ENCODE results near the gene IL4I1. TPM values are rescaled to one million over a fixed set of nuclear protein-coding genes. Genes with fewer than 3 reads are reported as not detected.

IL4I1 gene
- total RNA-seq, 3 donors from 2014 or later = 1.2 to 1.7 (median 1.6) TPM

GRCh38 chr19:49863935-49864320, 32.8 kb downstream of the IL4I1 start:
- no peak for ATAC-seq
- peak in 2 of 3 donors; percentile 7 to 52 for DNase-seq
- intact Hi-C loops (cut with DNase I, micrococcal nuclease) = no loop called here
- Histone ChIP-seq H3K4me1 (ENCODE audit: low read depth) (peaks cover 25% of the 10 kb centered on the region), H3K36me3 (ENCODE audit: low read depth) (peaks cover 9% of the 10 kb centered on the region), H3K9me3 (no peaks in the 10 kb centered on the region), H3K4me3 (no peak overlapping the region)
- TF ChIP-seq CTCF (IDR thresholded peaks at IDR 0.05) = no peak

GRCh38 chr19:49863254-49863934, 33.3 kb downstream of the IL4I1 start:
- intact Hi-C loops (cut with DNase I, micrococcal nuclease) = no loop called here
- no peak overlapping the region for H3K4me3 ChIP-seq

GRCh38 chr19:49862391-49863253, 34.1 kb downstream of the IL4I1 start:
- peaks cover 18% of the 10 kb centered on the region for H3K4me1 ChIP-seq (ENCODE audit: low read depth)
- no peaks in the 10 kb centered on the region for H3K9me3 ChIP-seq
- intact Hi-C loops (cut with DNase I, micrococcal nuclease) = no loop called here
- no peak for ATAC-seq
- peaks cover 9% of the 10 kb centered on the region for H3K36me3 ChIP-seq (ENCODE audit: low read depth)
- DNase-seq = peak in 2 of 3 donors; percentile 43 to 62
- TF ChIP-seq CTCF (IDR thresholded peaks at IDR 0.05) = no peak
- no peak overlapping the region for H3K4me3 ChIP-seq

More at GRCh38 chr19:49863254-49863934, 33.3 kb downstream of the IL4I1 start:
- DNase-seq (peak in 1 of 3 donors; percentile 30), ATAC-seq (no peak)
- Histone ChIP-seq H3K4me1 (ENCODE audit: low read depth) (peaks cover 20% of the 10 kb centered on the region), H3K36me3 (ENCODE audit: low read depth) (peaks cover 9% of the 10 kb centered on the region), H3K9me3 (no peaks in the 10 kb centered on the region)
- TF ChIP-seq CTCF (IDR thresholded peaks at IDR 0.05) = no peak

GRCh38 chr19:49861541-49862378, 34.9 kb downstream of the IL4I1 start:
- ATAC-seq (no peak), DNase-seq (peak in 1 of 3 donors; percentile 44)
- TF ChIP-seq CTCF (IDR thresholded peaks at IDR 0.05) = no peak
- Histone ChIP-seq H3K36me3 (ENCODE audit: low read depth) (peaks cover 9% of the 10 kb centered on the region), H3K4me3 (no peak overlapping the region), H3K9me3 (no peaks in the 10 kb centered on the region), H3K4me1 (ENCODE audit: low read depth) (peaks cover 17% of the 10 kb centered on the region)
- intact Hi-C loops (cut with DNase I, micrococcal nuclease) = no loop called here

- no peak for TF ChIP-seq CTCF (IDR thresholded peaks at IDR 0.05)
- ATAC-seq (peak; percentile 57), DNase-seq (peak; percentile 69 to 74 (median 72))
- H3K9me3 ChIP-seq = no peaks in the 10 kb centered on the region
- no peak overlapping the region for H3K4me3 ChIP-seq
- H3K36me3 ChIP-seq (ENCODE audit: low read depth) = peaks cover 9% of the 10 kb centered on the region
- H3K4me1 ChIP-seq (ENCODE audit: low read depth) = peaks cover 10% of the 10 kb centered on the region
- intact Hi-C loops (cut with DNase I, micrococcal nuclease) = no loop called here
Measured at GRCh38 chr19:49861107-49861506, 35.6 kb downstream of the IL4I1 start.
